Measurements from ENCODE around the gene CD79B.

DNA sequence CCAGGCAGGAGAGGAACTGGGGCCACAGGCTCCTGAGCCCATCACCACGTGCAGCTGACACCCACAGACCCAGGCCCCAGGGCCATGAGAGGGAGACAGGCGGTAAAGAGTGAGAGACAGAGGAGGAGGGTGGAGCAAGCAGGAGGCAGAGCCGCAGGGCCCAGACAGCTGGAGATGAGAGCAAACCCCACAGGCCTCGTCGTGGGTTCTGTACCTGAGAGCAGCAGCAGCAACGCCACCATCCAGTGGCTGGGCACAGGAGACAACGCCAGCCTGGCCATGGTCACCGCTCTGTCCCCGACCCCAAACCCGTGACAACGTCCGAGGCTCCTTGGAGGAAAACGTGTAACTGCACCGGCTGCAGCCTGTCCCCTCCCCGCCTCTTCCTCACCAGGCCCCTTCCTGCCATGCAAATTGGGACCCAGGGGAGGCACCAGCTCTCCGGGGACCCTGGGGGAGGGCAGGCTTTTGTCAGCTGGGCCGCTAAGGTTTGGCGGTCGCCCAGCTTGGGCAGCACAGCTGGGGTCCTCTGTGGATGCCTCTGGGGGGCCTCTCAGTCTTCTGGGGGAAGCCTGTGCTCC is at the start of gene CD79B:
- TF ChIP-seq, protein P1, sequence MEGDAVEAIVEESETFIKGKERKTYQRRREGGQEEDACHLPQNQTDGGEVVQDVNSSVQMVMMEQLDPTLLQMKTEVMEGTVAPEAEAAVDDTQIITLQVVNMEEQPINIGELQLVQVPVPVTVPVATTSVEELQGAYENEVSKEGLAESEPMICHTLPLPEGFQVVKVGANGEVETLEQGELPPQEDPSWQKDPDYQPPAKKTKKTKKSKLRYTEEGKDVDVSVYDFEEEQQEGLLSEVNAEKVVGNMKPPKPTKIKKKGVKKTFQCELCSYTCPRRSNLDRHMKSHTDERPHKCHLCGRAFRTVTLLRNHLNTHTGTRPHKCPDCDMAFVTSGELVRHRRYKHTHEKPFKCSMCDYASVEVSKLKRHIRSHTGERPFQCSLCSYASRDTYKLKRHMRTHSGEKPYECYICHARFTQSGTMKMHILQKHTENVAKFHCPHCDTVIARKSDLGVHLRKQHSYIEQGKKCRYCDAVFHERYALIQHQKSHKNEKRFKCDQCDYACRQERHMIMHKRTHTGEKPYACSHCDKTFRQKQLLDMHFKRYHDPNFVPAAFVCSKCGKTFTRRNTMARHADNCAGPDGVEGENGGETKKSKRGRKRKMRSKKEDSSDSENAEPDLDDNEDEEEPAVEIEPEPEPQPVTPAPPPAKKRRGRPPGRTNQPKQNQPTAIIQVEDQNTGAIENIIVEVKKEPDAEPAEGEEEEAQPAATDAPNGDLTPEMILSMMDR (IDR thresholded peaks at IDR 0.05): no peak
- TF ChIP-seq EZH2phosphoT487 (IDR thresholded peaks at IDR 0.05; ENCODE audit: borderline replicate concordance, low read depth) (no peak), MEF2A (IDR thresholded peaks at IDR 0.05; ENCODE audit: borderline replicate concordance, low read depth) (no peak), POLR2AphosphoS5 (IDR thresholded peaks at IDR 0.05; ENCODE audit: low read depth, low read length) (no peak), RCOR1 (IDR thresholded peaks at IDR 0.05; ENCODE audit: low read length) (no peak), RAD21 (IDR thresholded peaks at IDR 0.05; ENCODE audit: low read length) (no peak), FOXJ3 (CRISPR knock-in tag; IDR thresholded peaks at IDR 0.05) (no peak), GATA2 (CRISPR knock-in tag; IDR thresholded peaks at IDR 0.05) (no peak), JUND (IDR thresholded peaks at IDR 0.05) (no peak), YY1 (IDR thresholded peaks at IDR 0.05; ENCODE audit: low read depth) (no peak)
- TF ChIP-seq, protein P2, sequence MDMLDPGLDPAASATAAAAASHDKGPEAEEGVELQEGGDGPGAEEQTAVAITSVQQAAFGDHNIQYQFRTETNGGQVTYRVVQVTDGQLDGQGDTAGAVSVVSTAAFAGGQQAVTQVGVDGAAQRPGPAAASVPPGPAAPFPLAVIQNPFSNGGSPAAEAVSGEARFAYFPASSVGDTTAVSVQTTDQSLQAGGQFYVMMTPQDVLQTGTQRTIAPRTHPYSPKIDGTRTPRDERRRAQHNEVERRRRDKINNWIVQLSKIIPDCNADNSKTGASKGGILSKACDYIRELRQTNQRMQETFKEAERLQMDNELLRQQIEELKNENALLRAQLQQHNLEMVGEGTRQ (IDR thresholded peaks at IDR 0.05; ENCODE audit: borderline replicate concordance, low read depth, low read length): no peak
